RWPE2 (cell line): ENCODE data around the gene CRTAC1.

ENCODE experiments used
- ATAC-seq: fragments of 200-7000 bp; cut with Tn5 transposase; 3 replicates; pipeline ENCODE4 v1.9.1; 2021; ENCODE audit warnings: low read depth
- DNase-seq: peaks from one replicate; pipeline ENCODE4 v3.0.0-alpha.2; 2020; ENCODE audit warnings: low spot score
- H3K27ac ChIP-seq: fragments of 450-650 bp; 2 replicates; pipeline ENCODE4 v1.5.1; 2017; ENCODE audit warnings: mild to moderate bottlenecking; ENCODE audit not compliant: poor library complexity, severe bottlenecking
- H3K27me3 ChIP-seq: fragments of 250-450 bp; sonication (Bioruptor Pico); 2 replicates; pipeline ENCODE4 v1.5.1; 2021; ENCODE audit warnings: mild to moderate bottlenecking, moderate library complexity; ENCODE audit not compliant: insufficient read depth, poor library complexity, severe bottlenecking
- H3K36me3 ChIP-seq: fragments of 250-450 bp; sonication (Bioruptor Pico); 2 replicates; pipeline ENCODE4 v1.5.1; 2020; ENCODE audit warnings: low read depth, mild to moderate bottlenecking, moderate library complexity
- H3K4me1 ChIP-seq: fragments of 250-450 bp; sonication (Bioruptor Pico); 2 replicates; pipeline ENCODE4 v1.5.1; 2021; ENCODE audit warnings: mild to moderate bottlenecking, moderate library complexity; ENCODE audit not compliant: insufficient read depth, poor library complexity, severe bottlenecking
- H3K4me3 ChIP-seq: fragments of 250-450 bp; sonication (Bioruptor Pico); 2 replicates; pipeline ENCODE4 v1.5.1; 2021; ENCODE audit warnings: mild to moderate bottlenecking, moderate library complexity; ENCODE audit not compliant: severe bottlenecking
- H3K9me3 ChIP-seq: fragments of 250-450 bp; sonication (Bioruptor Pico); 2 replicates; pipeline ENCODE4 v1.5.1; 2021; ENCODE audit warnings: mild to moderate bottlenecking, moderate library complexity; ENCODE audit not compliant: severe bottlenecking
- TF ChIP-seq, protein P1 (sequence below): fragments of 450-650 bp; IDR thresholded peaks from one replicate; pipeline ENCODE4 v1.5.1; 2017; ENCODE audit warnings: mild to moderate bottlenecking, moderate library complexity; ENCODE audit not compliant: poor library complexity, severe bottlenecking

Gene CRTAC1

DNA sequence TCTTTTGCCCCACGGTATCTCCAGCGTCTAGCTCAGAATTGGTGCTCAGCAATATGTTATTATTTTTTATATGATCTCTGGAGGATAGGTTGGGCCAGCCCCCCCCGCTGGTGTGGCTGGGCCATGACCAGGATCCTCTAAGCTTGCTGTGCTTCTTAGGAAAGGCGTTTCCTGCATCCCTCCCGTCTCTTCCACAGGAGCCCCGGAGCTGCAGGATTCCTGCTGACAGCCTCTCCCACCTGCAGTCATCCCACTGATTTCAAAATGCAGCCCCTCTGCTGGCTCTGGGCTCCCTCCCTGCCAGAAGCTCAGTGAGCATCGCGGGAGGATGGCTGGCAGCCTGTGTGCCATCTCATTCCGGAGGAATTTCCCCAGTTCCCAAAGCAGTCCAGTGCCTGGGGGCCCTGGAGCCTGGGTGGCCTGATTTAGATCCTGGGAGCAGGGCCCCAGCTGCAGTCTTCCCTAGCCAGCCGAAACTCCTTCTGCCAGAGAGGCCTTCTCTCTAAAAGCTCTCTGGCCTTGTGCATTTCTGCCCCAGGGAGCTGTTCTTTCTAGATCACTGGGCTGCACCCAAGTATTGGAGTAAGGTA is 202.6 kb downstream of the CRTAC1 start:
- no peak overlapping the region for H3K27ac ChIP-seq
- no peaks in the 10 kb centered on the region for H3K27me3 ChIP-seq
- TF ChIP-seq, protein P1, sequence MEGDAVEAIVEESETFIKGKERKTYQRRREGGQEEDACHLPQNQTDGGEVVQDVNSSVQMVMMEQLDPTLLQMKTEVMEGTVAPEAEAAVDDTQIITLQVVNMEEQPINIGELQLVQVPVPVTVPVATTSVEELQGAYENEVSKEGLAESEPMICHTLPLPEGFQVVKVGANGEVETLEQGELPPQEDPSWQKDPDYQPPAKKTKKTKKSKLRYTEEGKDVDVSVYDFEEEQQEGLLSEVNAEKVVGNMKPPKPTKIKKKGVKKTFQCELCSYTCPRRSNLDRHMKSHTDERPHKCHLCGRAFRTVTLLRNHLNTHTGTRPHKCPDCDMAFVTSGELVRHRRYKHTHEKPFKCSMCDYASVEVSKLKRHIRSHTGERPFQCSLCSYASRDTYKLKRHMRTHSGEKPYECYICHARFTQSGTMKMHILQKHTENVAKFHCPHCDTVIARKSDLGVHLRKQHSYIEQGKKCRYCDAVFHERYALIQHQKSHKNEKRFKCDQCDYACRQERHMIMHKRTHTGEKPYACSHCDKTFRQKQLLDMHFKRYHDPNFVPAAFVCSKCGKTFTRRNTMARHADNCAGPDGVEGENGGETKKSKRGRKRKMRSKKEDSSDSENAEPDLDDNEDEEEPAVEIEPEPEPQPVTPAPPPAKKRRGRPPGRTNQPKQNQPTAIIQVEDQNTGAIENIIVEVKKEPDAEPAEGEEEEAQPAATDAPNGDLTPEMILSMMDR: no peak
- ATAC-seq (peak; percentile 67), DNase-seq (no peak)
- no peaks in the 10 kb centered on the region for H3K4me1 ChIP-seq
- H3K36me3 ChIP-seq: no peaks in the 10 kb centered on the region
- H3K9me3 ChIP-seq: no peaks in the 10 kb centered on the region
- no peak overlapping the region for H3K4me3 ChIP-seq

DNA sequence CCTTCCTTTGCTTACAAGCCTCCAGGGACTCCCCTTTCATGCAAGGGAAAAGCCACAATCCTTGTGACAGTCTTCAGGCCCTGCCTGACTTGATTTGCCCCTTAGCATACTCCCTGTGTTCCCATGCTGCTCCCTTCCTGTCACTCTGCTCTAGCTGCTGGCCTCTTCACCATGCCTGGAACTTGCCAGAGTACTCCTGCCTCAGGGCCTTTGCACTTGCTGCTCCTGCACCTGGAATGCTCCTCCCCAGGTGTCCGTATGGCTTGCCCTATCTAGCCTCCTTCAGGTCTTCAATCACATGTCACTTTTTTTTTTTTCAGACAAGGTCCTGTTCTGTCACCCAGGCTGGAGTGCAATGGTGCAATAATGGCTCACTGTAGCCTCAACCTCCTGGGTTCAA is 203.5 kb downstream of the CRTAC1 start:
- H3K4me1 ChIP-seq: peaks cover 2% of the 10 kb centered on the region

DNA sequence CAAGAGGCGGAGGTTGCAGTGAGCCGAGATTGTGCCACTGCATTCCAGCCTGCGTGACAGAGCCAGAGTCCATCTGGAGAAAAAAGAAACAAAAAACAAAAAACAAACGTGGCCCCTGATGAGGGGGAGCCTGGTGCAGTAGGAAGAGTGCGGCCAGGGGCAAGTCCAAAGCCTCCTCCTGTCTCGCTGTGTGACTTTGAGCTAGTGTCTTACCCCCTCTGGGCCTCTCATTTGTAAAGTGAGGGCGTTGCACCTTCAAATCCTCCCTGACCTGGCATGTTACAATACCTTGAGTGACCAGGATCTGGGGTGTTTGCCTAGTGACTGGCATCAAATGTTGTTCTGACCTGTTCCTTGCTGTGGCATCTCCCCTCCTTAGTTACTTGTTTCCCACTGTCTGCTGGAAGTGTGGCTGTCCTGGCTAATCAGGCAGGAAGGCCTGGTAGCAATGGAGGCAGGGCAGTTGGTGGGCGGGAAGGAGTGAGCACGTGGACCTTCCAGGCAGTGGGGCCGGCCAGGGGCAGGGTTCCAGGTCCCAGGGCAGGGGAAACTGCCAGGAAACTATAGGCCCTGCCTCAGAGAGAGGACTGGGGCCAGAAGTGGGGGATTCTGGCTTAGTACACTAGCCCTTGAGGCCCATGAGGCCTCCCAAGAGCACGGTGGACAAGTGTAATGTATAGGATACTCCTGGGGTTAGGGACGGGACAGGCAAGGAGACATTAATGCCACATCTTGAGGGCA is 205.2 kb downstream of the CRTAC1 start:
- TF ChIP-seq, protein P1: no peak
- H3K4me3 ChIP-seq: no peak overlapping the region
- H3K4me1 ChIP-seq: peaks cover 2% of the 10 kb centered on the region
- no peaks in the 10 kb centered on the region for H3K36me3 ChIP-seq
- no peak overlapping the region for H3K27ac ChIP-seq
- no peak for ATAC-seq
- no peaks in the 10 kb centered on the region for H3K27me3 ChIP-seq
- no peaks in the 10 kb centered on the region for H3K9me3 ChIP-seq
- no peak for DNase-seq

More for the DNA sequence above, 203.5 kb downstream of the CRTAC1 start:
- no peaks in the 10 kb centered on the region for H3K36me3 ChIP-seq
- no peaks in the 10 kb centered on the region for H3K9me3 ChIP-seq
- H3K4me3 ChIP-seq: no peak overlapping the region
- ATAC-seq: no peak
- H3K27me3 ChIP-seq: no peaks in the 10 kb centered on the region
- DNase-seq: no peak
- TF ChIP-seq, protein P1: no peak
- no peak overlapping the region for H3K27ac ChIP-seq

DNA sequence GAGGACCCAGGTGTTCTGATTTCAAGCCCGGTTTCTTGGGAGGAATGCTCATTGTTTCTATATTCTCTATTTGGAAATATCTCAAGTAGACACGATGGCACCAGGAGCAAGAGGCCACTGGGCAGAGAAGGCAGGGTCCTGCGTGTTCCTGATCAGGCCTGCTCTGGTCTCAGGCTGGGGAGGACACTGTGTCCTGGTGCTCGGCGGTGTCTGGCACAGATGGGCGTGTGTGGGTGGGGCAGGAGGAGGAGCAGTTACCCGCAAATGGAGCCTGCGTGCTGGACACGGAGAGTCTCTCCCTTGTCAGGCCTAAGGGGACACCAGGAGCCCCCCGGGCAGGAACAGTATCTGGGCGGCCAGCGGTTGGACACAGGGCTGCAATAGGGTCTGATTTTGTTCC is 206.7 kb downstream of the CRTAC1 start:
- Histone ChIP-seq H3K36me3 (no peaks in the 10 kb centered on the region), H3K27me3 (no peaks in the 10 kb centered on the region), H3K9me3 (no peaks in the 10 kb centered on the region), H3K4me3 (no peak overlapping the region), H3K4me1 (peaks cover 2% of the 10 kb centered on the region), H3K27ac (no peak overlapping the region)
- ATAC-seq (no peak), DNase-seq (no peak)
- TF ChIP-seq, protein P1: no peak

DNA sequence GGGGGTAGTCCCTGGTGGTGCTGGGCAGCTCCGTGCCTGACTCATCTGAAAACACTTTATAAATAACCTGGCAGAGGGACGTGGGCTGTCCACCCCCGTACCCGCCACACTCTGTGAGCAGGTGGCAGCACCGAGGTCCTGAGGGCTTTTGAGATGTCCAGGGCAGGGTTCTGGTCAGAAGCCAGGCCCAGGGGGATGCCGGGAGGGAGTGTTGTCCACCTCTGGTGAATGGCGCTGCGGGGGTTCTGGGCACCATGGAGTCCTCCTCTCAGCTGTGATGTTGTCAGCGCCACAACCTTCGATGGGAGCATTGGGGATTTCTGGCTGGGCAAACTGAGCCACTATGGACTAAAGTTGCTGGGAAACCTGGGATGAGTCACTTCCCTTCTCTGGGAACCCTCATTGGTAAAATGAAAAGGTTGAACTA is 208.1 kb downstream of the CRTAC1 start:
- Histone ChIP-seq H3K4me3 (no peak overlapping the region), H3K27me3 (no peaks in the 10 kb centered on the region), H3K27ac (no peak overlapping the region), H3K36me3 (no peaks in the 10 kb centered on the region), H3K4me1 (peaks cover 2% of the 10 kb centered on the region), H3K9me3 (no peaks in the 10 kb centered on the region)
- DNase-seq (no peak), ATAC-seq (peak; percentile 76)
- TF ChIP-seq, protein P1: no peak
